Measurements from ENCODE around the gene UBXN11. TPM values are rescaled to one million over a fixed set of nuclear protein-coding genes. Genes with fewer than 3 reads are reported as not detected.

Gene UBXN11
- total and polyA plus RNA-seq, 2 donors from 2014 or later, result 30.2 to 55.0 TPM

- intact Hi-C loops (cut with DNase I), result no loop called here
- Histone ChIP-seq H3K27me3 (ENCODE audit: control insufficient read depth, insufficient read depth, low read length) (no peaks in the 10 kb centered on the region), H3K4me1 (ENCODE audit: control insufficient read depth in 2 of 3, insufficient read depth in 2 of 3, low read depth in 1 of 3, low read length in 3 of 3) (peaks cover 0 to 2% (median 0%) of the 10 kb centered on the region in 3 donors), H3K27ac (ENCODE audit: low read depth in 2 of 2, low read length in 2 of 2) (no peak overlapping the region), H3K9ac (ENCODE audit: low read length in 3 of 3) (no peak overlapping the region), H3K4me3 (ENCODE audit: low read length in 3 of 3) (no peak overlapping the region), H3K9me3 (ENCODE audit: control insufficient read depth in 2 of 3, insufficient read depth in 1 of 3, low read length in 3 of 3) (no peaks in the 10 kb centered on the region), H3K36me3 (ENCODE audit: control insufficient read depth in 2 of 3, insufficient read depth in 3 of 3, low read length in 3 of 3) (no peaks in the 10 kb centered on the region)
- DNase-seq (no peak), FAIRE-seq (no peak)
- TF ChIP-seq, protein P1, sequence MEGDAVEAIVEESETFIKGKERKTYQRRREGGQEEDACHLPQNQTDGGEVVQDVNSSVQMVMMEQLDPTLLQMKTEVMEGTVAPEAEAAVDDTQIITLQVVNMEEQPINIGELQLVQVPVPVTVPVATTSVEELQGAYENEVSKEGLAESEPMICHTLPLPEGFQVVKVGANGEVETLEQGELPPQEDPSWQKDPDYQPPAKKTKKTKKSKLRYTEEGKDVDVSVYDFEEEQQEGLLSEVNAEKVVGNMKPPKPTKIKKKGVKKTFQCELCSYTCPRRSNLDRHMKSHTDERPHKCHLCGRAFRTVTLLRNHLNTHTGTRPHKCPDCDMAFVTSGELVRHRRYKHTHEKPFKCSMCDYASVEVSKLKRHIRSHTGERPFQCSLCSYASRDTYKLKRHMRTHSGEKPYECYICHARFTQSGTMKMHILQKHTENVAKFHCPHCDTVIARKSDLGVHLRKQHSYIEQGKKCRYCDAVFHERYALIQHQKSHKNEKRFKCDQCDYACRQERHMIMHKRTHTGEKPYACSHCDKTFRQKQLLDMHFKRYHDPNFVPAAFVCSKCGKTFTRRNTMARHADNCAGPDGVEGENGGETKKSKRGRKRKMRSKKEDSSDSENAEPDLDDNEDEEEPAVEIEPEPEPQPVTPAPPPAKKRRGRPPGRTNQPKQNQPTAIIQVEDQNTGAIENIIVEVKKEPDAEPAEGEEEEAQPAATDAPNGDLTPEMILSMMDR (IDR thresholded peaks at IDR 0.05; ENCODE audit: borderline replicate concordance, extremely low read depth, insufficient read depth), result no peak
Observed at GRCh38 chr1:26345718-26346117, 39.3 kb upstream of the UBXN11 start.

GRCh38 chr1:26344147-26344920 lies 37.9 kb upstream of the UBXN11 start:
- TF ChIP-seq, protein P1 (IDR thresholded peaks at IDR 0.05; ENCODE audit: borderline replicate concordance, extremely low read depth, insufficient read depth), result no peak
- Histone ChIP-seq H3K27me3 (ENCODE audit: control insufficient read depth, insufficient read depth, low read length) (no peaks in the 10 kb centered on the region), H3K36me3 (ENCODE audit: control insufficient read depth in 2 of 3, insufficient read depth in 3 of 3, low read length in 3 of 3) (no peaks in the 10 kb centered on the region), H3K9ac (ENCODE audit: low read length in 3 of 3) (no peak overlapping the region), H3K27ac (ENCODE audit: low read depth in 2 of 2, low read length in 2 of 2) (no peak overlapping the region), H3K9me3 (ENCODE audit: control insufficient read depth in 2 of 3, insufficient read depth in 1 of 3, low read length in 3 of 3) (no peaks in the 10 kb centered on the region), H3K4me1 (ENCODE audit: control insufficient read depth in 2 of 3, insufficient read depth in 2 of 3, low read depth in 1 of 3, low read length in 3 of 3) (no peaks in the 10 kb centered on the region), H3K4me3 (ENCODE audit: low read length in 3 of 3) (no peak overlapping the region)
- intact Hi-C loops (cut with DNase I), result no loop called here
- FAIRE-seq, result no peak
- DNase-seq, result no peak

- Histone ChIP-seq H3K27ac (ENCODE audit: low read depth in 2 of 2, low read length in 2 of 2) (no peak overlapping the region), H3K9ac (ENCODE audit: low read length in 3 of 3) (no peak overlapping the region), H3K27me3 (ENCODE audit: control insufficient read depth, insufficient read depth, low read length) (peaks cover 4% of the 10 kb centered on the region), H3K4me1 (ENCODE audit: control insufficient read depth in 2 of 3, insufficient read depth in 2 of 3, low read depth in 1 of 3, low read length in 3 of 3) (peaks cover 0 to 5% (median 0%) of the 10 kb centered on the region in 3 donors), H3K9me3 (ENCODE audit: control insufficient read depth in 2 of 3, insufficient read depth in 1 of 3, low read length in 3 of 3) (no peaks in the 10 kb centered on the region), H3K36me3 (ENCODE audit: control insufficient read depth in 2 of 3, insufficient read depth in 3 of 3, low read length in 3 of 3) (no peaks in the 10 kb centered on the region), H3K4me3 (ENCODE audit: low read length in 3 of 3) (no peak overlapping the region)
- FAIRE-seq (no peak), DNase-seq (no peak)
- TF ChIP-seq, protein P1 (IDR thresholded peaks at IDR 0.05; ENCODE audit: borderline replicate concordance, extremely low read depth, insufficient read depth), result no peak
- intact Hi-C loops (cut with DNase I), result no loop called here
Observed at GRCh38 chr1:26340047-26340481, 33.6 kb upstream of the UBXN11 start.
